Measurements from ENCODE around the gene KRT10.

Gene KRT10

GRCh38 chr17:40795019-40795667 is 27.3 kb downstream of the KRT10 start:
- no peak overlapping the region for H3K4me3 ChIP-seq (ENCODE audit: low read length)
- DNase-seq (ENCODE audit: low read depth) = no peak
- TF ChIP-seq CTCF (conservative IDR thresholded peaks at IDR 0.05; ENCODE audit: low read depth, low read length) = no peak

GRCh38 chr17:40794466-40794865 is 27.9 kb downstream of the KRT10 start:
- DNase-seq (ENCODE audit: low read depth) = no peak
- no peak overlapping the region for H3K4me3 ChIP-seq (ENCODE audit: low read length)
- TF ChIP-seq CTCF (conservative IDR thresholded peaks at IDR 0.05; ENCODE audit: low read depth, low read length) = no peak

- DNase-seq (ENCODE audit: low read depth) = no peak
- no peak for TF ChIP-seq CTCF (conservative IDR thresholded peaks at IDR 0.05; ENCODE audit: low read depth, low read length)
- no peak overlapping the region for H3K4me3 ChIP-seq (ENCODE audit: low read length)
Observed at GRCh38 chr17:40793832-40794231, 28.6 kb downstream of the KRT10 start.

DNA sequence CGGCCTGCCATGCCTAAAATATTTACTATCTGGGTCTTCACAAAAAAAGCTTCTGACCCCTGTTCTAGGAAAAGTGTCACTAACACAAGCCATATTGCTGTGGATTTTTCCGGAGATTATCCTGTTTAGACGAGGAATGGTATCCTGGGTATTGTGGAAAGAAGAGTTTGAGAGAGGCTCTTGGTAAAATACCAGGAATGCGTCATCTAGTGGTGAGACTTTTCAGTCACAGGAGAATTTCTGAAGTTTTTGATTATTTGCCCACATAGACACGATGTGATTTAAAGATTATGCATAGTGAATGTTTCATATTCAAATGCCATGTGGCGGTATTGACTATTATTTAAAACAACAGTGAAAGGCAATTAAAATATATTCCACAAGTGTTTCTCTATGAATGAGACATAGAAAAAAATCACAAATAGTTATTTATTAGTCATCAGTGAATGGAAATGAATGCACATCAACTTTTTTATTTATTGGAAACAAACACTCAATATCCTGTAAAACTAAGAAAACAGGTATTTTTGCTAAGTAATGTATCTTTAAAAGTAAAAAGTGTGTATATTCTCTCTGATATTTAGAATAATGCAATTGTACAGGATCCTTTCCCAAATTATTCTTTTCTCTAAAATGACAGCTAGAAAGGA is 30.5 kb downstream of the KRT10 start:
- DNase-seq (ENCODE audit: low read depth) = no peak
- peak; percentile 84 for TF ChIP-seq CTCF (conservative IDR thresholded peaks at IDR 0.05; ENCODE audit: low read depth, low read length)
- no peak overlapping the region for H3K4me3 ChIP-seq (ENCODE audit: low read length)

DNA sequence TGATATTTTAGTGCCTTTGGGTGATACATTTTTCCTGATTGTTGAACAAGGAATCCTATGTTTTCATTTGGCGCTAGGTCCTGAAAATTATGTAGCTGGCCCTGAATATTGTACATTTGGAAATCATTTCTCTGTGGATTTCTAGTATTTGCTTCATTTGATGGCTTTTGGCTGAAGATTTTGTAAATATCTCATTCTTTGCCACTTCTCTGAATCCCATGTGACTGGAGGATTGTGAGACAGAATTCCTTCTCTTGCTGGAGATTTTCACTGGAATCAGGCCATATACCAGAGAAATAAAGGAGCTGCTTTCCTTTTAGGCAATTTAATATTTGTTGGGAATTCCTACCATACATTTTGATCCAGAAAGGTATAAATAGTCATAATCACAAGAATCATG is 31.3 kb downstream of the KRT10 start:
- no peak overlapping the region for H3K4me3 ChIP-seq (ENCODE audit: low read length)
- DNase-seq (ENCODE audit: low read depth) = no peak
- TF ChIP-seq CTCF (conservative IDR thresholded peaks at IDR 0.05; ENCODE audit: low read depth, low read length) = no peak

GRCh38 chr17:40782450-40782849 is 40.0 kb downstream of the KRT10 start, which contains the start of gene KRT27:
KRT27 (minus strand) TSS chr17:40782550; CDS start chr17:40782493, 57 bp downstream.
- TF ChIP-seq CTCF (conservative IDR thresholded peaks at IDR 0.05; ENCODE audit: low read depth, low read length) = no peak
- no peak for DNase-seq (ENCODE audit: low read depth)
- H3K4me3 ChIP-seq (ENCODE audit: low read length) = no peak within 1 kb of the TSS

Data from retinal pigment epithelial cell (primary cell).